ENCODE measurements around the gene DDX3X.

DNA sequence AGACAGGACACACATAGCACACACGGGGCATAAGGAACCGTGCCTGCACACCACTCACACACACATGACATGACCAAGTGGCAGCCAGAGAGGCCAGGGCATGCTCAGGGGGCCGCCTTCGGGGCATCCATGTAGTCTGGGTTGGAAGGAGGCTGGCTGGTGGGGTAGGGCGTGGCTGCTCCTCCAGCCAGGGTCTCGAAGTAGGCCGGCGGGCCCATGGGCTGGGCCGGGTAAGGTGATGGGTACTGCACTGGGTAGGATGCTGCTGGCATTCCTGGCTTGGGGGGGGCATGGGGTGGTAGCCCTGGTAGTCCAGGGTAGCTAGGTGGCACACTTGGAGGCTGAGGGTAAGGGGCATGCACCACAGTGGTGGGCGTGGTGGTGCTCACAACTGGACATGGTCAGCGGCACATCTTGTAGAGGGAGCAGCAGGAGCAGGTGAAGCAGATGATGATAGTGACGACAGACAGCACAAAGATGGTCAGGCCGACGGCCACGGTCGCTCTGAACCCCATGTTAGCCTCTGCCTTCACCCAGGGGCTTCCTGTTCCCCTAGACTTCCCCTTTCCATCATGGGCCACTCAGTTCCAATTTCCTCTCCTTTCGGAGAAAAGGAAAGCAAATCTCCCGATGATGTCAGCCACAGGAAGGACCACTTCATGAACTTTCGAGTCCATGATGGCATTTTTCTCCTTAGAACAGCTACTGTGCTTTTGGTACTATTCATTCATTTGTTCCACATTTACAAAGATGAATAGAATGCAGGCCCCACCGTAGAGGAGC lies 10.9 kb upstream of the DDX3X start:
- TF ChIP-seq, protein P1, sequence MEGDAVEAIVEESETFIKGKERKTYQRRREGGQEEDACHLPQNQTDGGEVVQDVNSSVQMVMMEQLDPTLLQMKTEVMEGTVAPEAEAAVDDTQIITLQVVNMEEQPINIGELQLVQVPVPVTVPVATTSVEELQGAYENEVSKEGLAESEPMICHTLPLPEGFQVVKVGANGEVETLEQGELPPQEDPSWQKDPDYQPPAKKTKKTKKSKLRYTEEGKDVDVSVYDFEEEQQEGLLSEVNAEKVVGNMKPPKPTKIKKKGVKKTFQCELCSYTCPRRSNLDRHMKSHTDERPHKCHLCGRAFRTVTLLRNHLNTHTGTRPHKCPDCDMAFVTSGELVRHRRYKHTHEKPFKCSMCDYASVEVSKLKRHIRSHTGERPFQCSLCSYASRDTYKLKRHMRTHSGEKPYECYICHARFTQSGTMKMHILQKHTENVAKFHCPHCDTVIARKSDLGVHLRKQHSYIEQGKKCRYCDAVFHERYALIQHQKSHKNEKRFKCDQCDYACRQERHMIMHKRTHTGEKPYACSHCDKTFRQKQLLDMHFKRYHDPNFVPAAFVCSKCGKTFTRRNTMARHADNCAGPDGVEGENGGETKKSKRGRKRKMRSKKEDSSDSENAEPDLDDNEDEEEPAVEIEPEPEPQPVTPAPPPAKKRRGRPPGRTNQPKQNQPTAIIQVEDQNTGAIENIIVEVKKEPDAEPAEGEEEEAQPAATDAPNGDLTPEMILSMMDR (conservative IDR thresholded peaks at IDR 0.05; ENCODE audit: low read length) = no peak
- TF ChIP-seq EZH2phosphoT487 (IDR thresholded peaks at IDR 0.05; ENCODE audit: borderline replicate concordance, low read depth, low read length) = no peak

Measured in OCI-LY7 (cell line).